Endothelial cell of umbilical vein (primary cell): Measurements from ENCODE around the gene CUEDC2.

ENCODE experiments used
- EZH2 ChIP-seq: IDR thresholded peaks from 2 replicates; pipeline ENCODE4 v1.6.1; 2012; ENCODE audit warnings: borderline replicate concordance, low read depth, mild to moderate bottlenecking, moderate library complexity, low read length, inconsistent platforms; ENCODE audit not compliant: severe bottlenecking
- FOS ChIP-seq: IDR thresholded peaks from 2 replicates; pipeline ENCODE4 v1.6.1; 2011; ENCODE audit warnings: mild to moderate bottlenecking, low read length, moderate library complexity, borderline replicate concordance; ENCODE audit not compliant: insufficient read depth
- JUN ChIP-seq: IDR thresholded peaks from 2 replicates; pipeline ENCODE4 v1.6.1; 2011; ENCODE audit warnings: borderline replicate concordance, low read depth; ENCODE audit not compliant: insufficient read length, insufficient read depth
- MYC ChIP-seq: IDR thresholded peaks from one replicate; pipeline ENCODE4 v1.6.1; 2011; ENCODE audit warnings: mild to moderate bottlenecking, low read depth, low read length
- POLR2A ChIP-seq: IDR thresholded peaks from 2 replicates; pipeline ENCODE4 v1.6.1; 2012; ENCODE audit warnings: low read depth, mild to moderate bottlenecking, control low read depth, low read length
- POLR2AphosphoS5 ChIP-seq: IDR thresholded peaks from 2 replicates; pipeline ENCODE4 v1.6.1; 2012; ENCODE audit warnings: low read depth, mild to moderate bottlenecking, control low read depth, low read length, moderate library complexity; ENCODE audit not compliant: insufficient read depth
- TF ChIP-seq, protein P1 (sequence below), 2 donors: IDR thresholded peaks; 1 replicate in 1 of 2; 2 replicates in 1 of 2; pipeline ENCODE4 v1.5.1; 2011; ENCODE audit warnings: low read length in 2 of 2, mild to moderate bottlenecking in 2 of 2, moderate library complexity in 2 of 2, control low read depth in 1 of 2, inconsistent platforms in 1 of 2, low read depth in 1 of 2; ENCODE audit not compliant: insufficient read depth in 1 of 2; ENCODE audit errors: extremely low read depth in 1 of 2

DNA sequence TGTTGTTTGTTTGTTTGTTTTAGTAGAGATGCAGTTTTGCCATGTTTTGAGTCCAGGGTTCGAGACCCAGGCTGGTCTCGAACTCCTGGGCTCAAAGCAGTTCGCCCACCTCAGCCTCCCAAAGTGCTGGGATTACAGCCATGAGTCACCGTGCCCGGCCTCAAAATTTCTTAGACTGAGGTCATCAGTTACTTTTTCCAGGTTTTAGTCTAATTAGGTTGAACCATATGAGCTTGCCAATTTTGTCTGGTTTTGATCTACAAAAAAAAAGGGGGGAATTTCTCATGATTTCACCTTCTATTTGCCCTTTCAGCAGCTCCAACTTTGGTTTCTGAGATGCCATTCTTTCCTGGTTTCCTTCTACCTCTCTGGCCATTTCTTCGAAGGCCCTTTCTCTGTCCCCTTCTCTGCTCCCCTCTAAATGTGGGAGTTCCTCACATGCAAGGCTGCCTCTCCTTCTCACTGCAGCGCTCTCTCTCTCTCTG is 5.5 kb downstream of the CUEDC2 start:
- TF ChIP-seq, protein P1, sequence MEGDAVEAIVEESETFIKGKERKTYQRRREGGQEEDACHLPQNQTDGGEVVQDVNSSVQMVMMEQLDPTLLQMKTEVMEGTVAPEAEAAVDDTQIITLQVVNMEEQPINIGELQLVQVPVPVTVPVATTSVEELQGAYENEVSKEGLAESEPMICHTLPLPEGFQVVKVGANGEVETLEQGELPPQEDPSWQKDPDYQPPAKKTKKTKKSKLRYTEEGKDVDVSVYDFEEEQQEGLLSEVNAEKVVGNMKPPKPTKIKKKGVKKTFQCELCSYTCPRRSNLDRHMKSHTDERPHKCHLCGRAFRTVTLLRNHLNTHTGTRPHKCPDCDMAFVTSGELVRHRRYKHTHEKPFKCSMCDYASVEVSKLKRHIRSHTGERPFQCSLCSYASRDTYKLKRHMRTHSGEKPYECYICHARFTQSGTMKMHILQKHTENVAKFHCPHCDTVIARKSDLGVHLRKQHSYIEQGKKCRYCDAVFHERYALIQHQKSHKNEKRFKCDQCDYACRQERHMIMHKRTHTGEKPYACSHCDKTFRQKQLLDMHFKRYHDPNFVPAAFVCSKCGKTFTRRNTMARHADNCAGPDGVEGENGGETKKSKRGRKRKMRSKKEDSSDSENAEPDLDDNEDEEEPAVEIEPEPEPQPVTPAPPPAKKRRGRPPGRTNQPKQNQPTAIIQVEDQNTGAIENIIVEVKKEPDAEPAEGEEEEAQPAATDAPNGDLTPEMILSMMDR (IDR thresholded peaks at IDR 0.05; ENCODE audit: extremely low read depth in 1 of 2, insufficient read depth in 1 of 2, low read depth in 1 of 2, low read length in 2 of 2), result no peak
- no peak for TF ChIP-seq JUN
- no peak for TF ChIP-seq POLR2A
- TF ChIP-seq EZH2, result no peak
- TF ChIP-seq MYC, result no peak
- no peak for TF ChIP-seq FOS
- TF ChIP-seq POLR2AphosphoS5, result no peak
